ENCODE measurements around the gene SAFB2. TPM values are rescaled to one million over a fixed set of nuclear protein-coding genes. Genes with fewer than 3 reads are reported as not detected.

SAFB2 gene
- total and polyA plus RNA-seq, 10 of the 15 experiments (the other 5 are each of a cell fraction or from before 2014, with no cell fraction given) = 4.5 to 89.2 (median 42.9) TPM

- FAIRE-seq (no peak), ATAC-seq (no peak), DNase-seq (ENCODE audit: low read depth, low spot score) (no peak)
- H3K4me2 ChIP-seq (ENCODE audit: control insufficient read depth, insufficient read depth) = no peak overlapping the region
- H3K79me2 ChIP-seq (ENCODE audit: control insufficient read depth, insufficient read depth, low read length) = no peaks in the 10 kb centered on the region
- H3K27me3 ChIP-seq (replicated peaks in 1 of 2; ENCODE audit: control insufficient read depth in 2 of 2, insufficient read depth in 2 of 2, low read length in 1 of 2) = no peaks in the 10 kb centered on the region
- no peak for TF ChIP-seq USF1 (IDR thresholded peaks at IDR 0.05; ENCODE audit: borderline replicate concordance, extremely low read length, insufficient read depth, low read depth, low read length)
- TF ChIP-seq BMI1 (IDR thresholded peaks at IDR 0.05; ENCODE audit: borderline replicate concordance) = no peak
- no peak for TF ChIP-seq NFYA (IDR thresholded peaks at IDR 0.05; ENCODE audit: borderline replicate concordance, low read depth, low read length)
- no peak for TF ChIP-seq ZNF622 (IDR thresholded peaks at IDR 0.05)
- TF ChIP-seq STAT1 (conservative IDR thresholded peaks at IDR 0.05) = no peak
- no peak for TF ChIP-seq CEBPB (IDR thresholded peaks at IDR 0.05; ENCODE audit: borderline replicate concordance in 1 of 2, low read depth in 2 of 2, low read length in 2 of 2)
- no peak for TF ChIP-seq ZNF687 (IDR thresholded peaks at IDR 0.05)
- no peak for TF ChIP-seq PRDM15 (CRISPR knock-in tag; IDR thresholded peaks at IDR 0.05)
- no peak for TF ChIP-seq STAT3 (IDR thresholded peaks at IDR 0.05; ENCODE audit: low read depth, low read length)
- TF ChIP-seq EGR1 (IDR thresholded peaks at IDR 0.05; ENCODE audit: borderline replicate concordance in 1 of 2, low read depth in 2 of 2, low read length in 2 of 2) = no peak
- no peak for TF ChIP-seq SMAD5 (IDR thresholded peaks at IDR 0.05; ENCODE audit: low read depth)
- peaks cover 31 to 64% of the 10 kb centered on the region in 2 experiments for H3K36me3 ChIP-seq (ENCODE audit: control insufficient read depth in 2 of 2, insufficient read depth in 2 of 2, low read length in 1 of 2)
- in situ Hi-C loops (cut with MboI) (no loop called here), intact Hi-C loops (cut with micrococcal nuclease; ENCODE audit: unreplicated experiment) (no loop called here)
- H3K9ac ChIP-seq (ENCODE audit: control insufficient read depth, insufficient read depth, low read length) = no peak overlapping the region
- H4K20me1 ChIP-seq (ENCODE audit: control insufficient read depth, insufficient read depth) = peaks cover 3% of the 10 kb centered on the region; the same call in 1 of the 2 replicates
- H3K4me3 ChIP-seq = no peak overlapping the region
- no peak overlapping the region for H3K27ac ChIP-seq (ENCODE audit: control insufficient read depth, insufficient read depth)
- no TSS peak for BruUV-seq (replicated peaks)
- H2AFZ ChIP-seq (ENCODE audit: control insufficient read depth, low read depth, low read length) = no peak overlapping the region
- H3K4me1 ChIP-seq (ENCODE audit: control insufficient read depth, insufficient read depth, low read length) = peaks cover 5% of the 10 kb centered on the region; the same call in 1 of the 2 replicates
- no peaks in the 10 kb centered on the region for H3K9me3 ChIP-seq (replicated peaks; ENCODE audit: control insufficient read depth, insufficient read depth, low read length)
- 99% methylated on average over 9 of the region's 9 CpGs for WGBS (ENCODE audit: insufficient coverage, insufficient replicate concordance, low lambda C conversion rate, missing lambda C conversion rate)
- SMC1A ChIA-PET (ENCODE audit: uncharacterized antibody, unreplicated experiment) = no interaction called here
- CTCF ChIA-PET = no interaction called here
- POLR2A ChIA-PET = no interaction called here
- RAD21 ChIA-PET (ENCODE audit: unreplicated experiment) = no interaction called here
Measured at GRCh38 chr19:5590865-5591154, 31.8 kb downstream of the SAFB2 start.
